H9 (cell line): ENCODE results near the gene NUP98. TPM values are rescaled to one million over a fixed set of nuclear protein-coding genes. Genes with fewer than 3 reads are reported as not detected.

Experiments used
- DNase-seq: peaks from one replicate; pipeline ENCODE4 v3.0.0-alpha.2; 2017
- H2AFZ ChIP-seq: one replicate; pipeline ENCODE4 v1.6.1; 2013; ENCODE audit warnings: mild to moderate bottlenecking, low read length, control low read depth, moderate library complexity
- H2AK5ac ChIP-seq: 2 replicates; pipeline ENCODE4 v1.6.1; 2013; ENCODE audit warnings: low read length, control low read depth, mixed read lengths; ENCODE audit not compliant: insufficient read length
- H2BK120ac ChIP-seq: one replicate; pipeline ENCODE4 v1.6.1; 2013; ENCODE audit warnings: low read depth, mild to moderate bottlenecking, low read length, control low read depth, inconsistent platforms; ENCODE audit not compliant: poor library complexity, severe bottlenecking
- H2BK12ac ChIP-seq: 2 replicates; pipeline ENCODE4 v1.6.1; 2013; ENCODE audit warnings: low read length, control low read depth, mixed read lengths, low read depth; ENCODE audit not compliant: insufficient read length
- H2BK15ac ChIP-seq: 2 replicates; pipeline ENCODE4 v1.6.1; 2013; ENCODE audit warnings: low read depth, low read length, control low read depth
- H2BK20ac ChIP-seq: one replicate; pipeline ENCODE4 v1.6.1; 2013; ENCODE audit warnings: low read depth, mild to moderate bottlenecking, low read length, control low read depth, inconsistent platforms; ENCODE audit not compliant: poor library complexity, severe bottlenecking
- H2BK5ac ChIP-seq: 2 replicates; pipeline ENCODE4 v1.6.1; 2013; ENCODE audit warnings: low read length, control low read depth, mixed read lengths; ENCODE audit not compliant: insufficient read length
- H3K14ac ChIP-seq: 2 replicates; pipeline ENCODE4 v1.6.1; 2013; ENCODE audit warnings: low read length, control low read depth; ENCODE audit not compliant: insufficient read depth
- H3K18ac ChIP-seq: 2 replicates; pipeline ENCODE4 v1.6.1; 2013; ENCODE audit warnings: low read depth, mild to moderate bottlenecking, mixed read lengths, low read length, control low read depth; ENCODE audit not compliant: insufficient read length
- H3K23ac ChIP-seq: 2 replicates; pipeline ENCODE4 v1.6.1; 2013; ENCODE audit warnings: low read length, control low read depth, mixed read lengths, low read depth; ENCODE audit not compliant: insufficient read length
- H3K23me2 ChIP-seq: 2 replicates; pipeline ENCODE4 v1.6.1; 2013; ENCODE audit warnings: low read depth, mild to moderate bottlenecking, mixed read lengths, low read length, control low read depth; ENCODE audit not compliant: insufficient read length, poor library complexity, severe bottlenecking
- H3K27ac ChIP-seq: 2 replicates; pipeline ENCODE4 v1.5.1; 2013; ENCODE audit warnings: low read length, control low read depth, mixed read lengths, low read depth; ENCODE audit not compliant: insufficient read length
- H3K27me3 ChIP-seq: 2 replicates; pipeline ENCODE4 v1.6.1; 2013; ENCODE audit warnings: low read length, control low read depth, inconsistent platforms; ENCODE audit not compliant: insufficient read depth
- H3K4ac ChIP-seq: 2 replicates; pipeline ENCODE4 v1.6.1; 2013; ENCODE audit warnings: low read depth, mild to moderate bottlenecking, control low read depth, inconsistent platforms, low read length, moderate library complexity
- H3K4me1 ChIP-seq: 2 replicates; pipeline ENCODE4 v1.6.1; 2013; ENCODE audit warnings: low read length, control low read depth, inconsistent platforms; ENCODE audit not compliant: insufficient read depth
- H3K4me2 ChIP-seq: 2 replicates; pipeline ENCODE4 v1.6.1; 2013; ENCODE audit warnings: low read length, control low read depth, mixed read lengths; ENCODE audit not compliant: insufficient read length, insufficient read depth
- H3K56ac ChIP-seq: 2 replicates; pipeline ENCODE4 v1.6.1; 2013; ENCODE audit warnings: low read depth, mild to moderate bottlenecking, mixed read lengths, low read length, control low read depth; ENCODE audit not compliant: insufficient read length
- H3K79me1 ChIP-seq: 2 replicates; pipeline ENCODE4 v1.6.1; 2013; ENCODE audit warnings: low read depth, mild to moderate bottlenecking, moderate library complexity, low read length, control low read depth, inconsistent platforms; ENCODE audit not compliant: insufficient read depth, poor library complexity, severe bottlenecking
- H3K79me2 ChIP-seq: 2 replicates; pipeline ENCODE4 v1.6.1; 2013; ENCODE audit warnings: low read length, control low read depth, inconsistent platforms; ENCODE audit not compliant: insufficient read depth
- H3K9ac ChIP-seq: 2 replicates; pipeline ENCODE4 v1.6.1; 2013; ENCODE audit warnings: low read length, control low read depth, mixed read lengths; ENCODE audit not compliant: insufficient read length; ENCODE audit errors: extremely low read depth
- H3K9me3 ChIP-seq: one replicate; pipeline ENCODE4 v1.6.1; 2013; ENCODE audit warnings: low read depth, low read length, inconsistent platforms; ENCODE audit not compliant: control insufficient read depth
- H3T11ph ChIP-seq: one replicate; pipeline ENCODE4 v1.6.1; 2013; ENCODE audit warnings: mild to moderate bottlenecking, low read length, control low read depth, inconsistent platforms
- H4K20me1 ChIP-seq: one replicate; pipeline ENCODE4 v1.6.1; 2013; ENCODE audit not compliant: control insufficient read depth, insufficient read length, insufficient read depth
- H4K5ac ChIP-seq: 2 replicates; pipeline ENCODE4 v1.6.1; 2013; ENCODE audit warnings: low read depth, mild to moderate bottlenecking, mixed read lengths, low read length, control low read depth; ENCODE audit not compliant: insufficient read length
- H4K8ac ChIP-seq: replicated peaks from 2 replicates; pipeline ENCODE4 v1.6.1; 2013; ENCODE audit warnings: low read length, control low read depth, mixed read lengths, low read depth; ENCODE audit not compliant: insufficient read length
- H4K91ac ChIP-seq: 2 replicates; pipeline ENCODE4 v1.6.1; 2013; ENCODE audit warnings: low read depth, mild to moderate bottlenecking, moderate library complexity, mixed read lengths, low read length, control low read depth; ENCODE audit not compliant: insufficient read length
- H3K27ac Mint-ChIP-seq, 3 experiments: 2 replicates in 2 of 3; 3 replicates in 1 of 3; pipeline ENCODE4 v1.8.0; 2020 to 2021; ENCODE audit warnings: mixed read lengths in 3 of 3, mild to moderate bottlenecking in 1 of 3, moderate library complexity in 1 of 3
- H3K27me3 Mint-ChIP-seq: 2 replicates; pipeline ENCODE4 v1.8.0; 2021; ENCODE audit warnings: low read depth, mild to moderate bottlenecking, moderate library complexity, mixed read lengths
- H3K36me3 Mint-ChIP-seq, 3 experiments: 2 replicates in 2 of 3; 3 replicates in 1 of 3; pipeline ENCODE4 v1.8.0; 2020 to 2021; ENCODE audit warnings: low read depth in 3 of 3, mixed read lengths in 3 of 3; ENCODE audit not compliant: insufficient read depth in 1 of 3
- H3K4me1 Mint-ChIP-seq, 2 experiments: 2 replicates each; pipeline ENCODE4 v1.8.0; 2020; ENCODE audit warnings: mixed read lengths in 2 of 2
- H3K4me3 Mint-ChIP-seq, 2 experiments: 2 replicates in 1 of 2; 3 replicates in 1 of 2; pipeline ENCODE4 v1.8.0; 2020 to 2021; ENCODE audit warnings: mild to moderate bottlenecking in 2 of 2, mixed read lengths in 2 of 2, moderate library complexity in 1 of 2
- H3K9me3 Mint-ChIP-seq, 2 experiments: 2 replicates in 1 of 2; 3 replicates in 1 of 2; pipeline ENCODE4 v1.8.0; 2020; ENCODE audit warnings: mild to moderate bottlenecking in 2 of 2, mixed read lengths in 2 of 2, moderate library complexity in 1 of 2
- CTCF ChIP-seq: fragments of 200-600 bp; sonication (generic); conservative IDR thresholded peaks from 3 replicates; pipeline ENCODE4 v1.8.0; 2021; ENCODE audit warnings: antibody characterized with exemption, mild to moderate bottlenecking
- WGBS: extraction: QIAGEN DNeasy Blood & Tissue Kit; methylation state at CpG from one replicate; pipeline ENCODE4 v1.1.7; 2013; ENCODE audit warnings: missing lambda C conversion rate, low lambda C conversion rate, mixed read lengths; ENCODE audit not compliant: insufficient read length; ENCODE audit errors: extremely low coverage; 5-methylcytosine and 5-hydroxymethylcytosine counted together
- total RNA-seq: library from RNA; stranded (reverse); gene quantifications from 2 replicates; pipeline ENCODE4 v1.2.1, GENCODE V29; 2021

Gene NUP98
- total RNA-seq, 1 experiment from 2014 or later = 105 TPM

DNA sequence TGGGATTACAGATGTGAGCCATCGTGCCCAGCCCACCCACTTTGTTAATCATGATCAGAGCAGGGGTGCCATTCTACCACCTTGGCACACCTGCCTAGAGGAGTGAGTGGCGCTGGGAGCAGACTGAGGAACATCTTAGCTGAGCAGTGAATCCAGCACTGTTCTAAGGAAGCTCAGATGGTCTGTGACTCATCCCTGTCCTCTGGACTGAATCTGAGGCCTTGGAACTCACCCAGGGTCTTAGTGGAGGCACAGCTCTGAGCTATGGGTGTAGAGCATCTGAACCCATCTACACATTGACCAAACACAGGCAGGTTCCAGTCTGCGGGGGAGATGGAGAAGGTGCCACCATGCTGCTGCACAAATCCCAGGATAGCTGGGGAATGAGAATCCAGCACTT, 25.9 kb upstream of the NUP98 start:
- H3K56ac ChIP-seq = no peak overlapping the region
- H3K14ac ChIP-seq = no peak overlapping the region
- whole genome bisulfite sequencing = no CpG with 5 or more reads among the region's 3 CpGs
- no peaks in the 10 kb centered on the region for H3K27me3 ChIP-seq
- Mint-ChIP-seq H3K27ac (no peak overlapping the region), H3K36me3 (peaks cover 26 to 46% (median 41%) of the 10 kb centered on the region in 3 experiments), H3K4me3 (no peak overlapping the region), H3K4me1 (peaks cover 41 to 42% of the 10 kb centered on the region in 2 experiments), H3K27me3 (no peaks in the 10 kb centered on the region), H3K9me3 (no peaks in the 10 kb centered on the region)
- no peak overlapping the region for H3T11ph ChIP-seq
- no peaks in the 10 kb centered on the region for H3K23me2 ChIP-seq
- no peak overlapping the region for H3K18ac ChIP-seq
- H3K9ac ChIP-seq = no peak overlapping the region
- H2BK20ac ChIP-seq = no peak overlapping the region
- H2AFZ ChIP-seq = no peak overlapping the region
- H3K79me2 ChIP-seq = no peaks in the 10 kb centered on the region
- H4K5ac ChIP-seq = no peak overlapping the region
- no peaks in the 10 kb centered on the region for H3K9me3 ChIP-seq
- H3K79me1 ChIP-seq = no peaks in the 10 kb centered on the region
- H3K27ac ChIP-seq = no peak overlapping the region
- H2BK120ac ChIP-seq = no peak overlapping the region
- H2AK5ac ChIP-seq = no peak overlapping the region
- no peak overlapping the region for H3K4me2 ChIP-seq
- H3K4me1 ChIP-seq = peaks cover 13% of the 10 kb centered on the region; the same call in 1 of the 2 replicates
- H2BK5ac ChIP-seq = no peak overlapping the region
- no peak for DNase-seq
- no peak overlapping the region for H2BK12ac ChIP-seq
- no peak overlapping the region for H3K23ac ChIP-seq
- H4K20me1 ChIP-seq = peaks cover 3% of the 10 kb centered on the region
- H4K8ac ChIP-seq = no peak overlapping the region
- no peak overlapping the region for H4K91ac ChIP-seq
- no peak overlapping the region for H3K4ac ChIP-seq
- H2BK15ac ChIP-seq = no peak overlapping the region
- no peak for TF ChIP-seq CTCF
